HG03095 (cell line): ENCODE data around the gene ANGPTL8.

ENCODE experiments used
- ATAC-seq: cut with Tn5 transposase; IDR thresholded peaks from one replicate; pipeline ENCODE4 v1.9.1; 2021; ENCODE audit warnings: moderate library complexity; ENCODE audit not compliant: unreplicated experiment

ANGPTL8 gene

DNA sequence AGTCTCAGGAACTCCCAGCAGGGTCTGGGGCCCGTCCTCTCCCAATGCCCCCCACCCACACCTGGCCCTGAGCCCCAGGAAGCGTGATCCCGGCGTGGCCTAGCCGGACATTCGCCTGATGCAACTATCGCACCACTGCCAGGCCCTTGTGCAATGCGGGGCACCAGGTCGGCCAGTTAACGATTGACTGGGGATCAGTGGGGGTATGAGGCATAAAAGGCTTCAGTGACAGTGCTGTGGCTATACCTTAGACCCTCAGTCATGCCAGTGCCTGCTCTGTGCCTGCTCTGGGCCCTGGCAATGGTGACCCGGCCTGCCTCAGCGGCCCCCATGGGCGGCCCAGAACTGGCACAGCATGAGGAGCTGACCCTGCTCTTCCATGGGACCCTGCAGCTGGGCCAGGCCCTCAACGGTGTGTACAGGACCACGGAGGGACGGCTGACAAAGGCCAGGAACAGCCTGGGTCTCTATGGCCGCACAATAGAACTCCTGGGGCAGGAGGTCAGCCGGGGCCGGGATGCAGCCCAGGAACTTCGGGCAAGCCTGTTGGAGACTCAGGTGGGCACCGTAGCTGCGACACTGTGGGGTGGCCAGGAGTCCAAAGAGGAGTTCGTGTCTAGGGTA lies at the start of gene ANGPTL8:
TSS of gene ANGPTL8 (plus strand) at position 243 of the 624 bp plus-strand sequence. CDS start at position 262, 19 bp downstream.
- no peak for ATAC-seq

DNA sequence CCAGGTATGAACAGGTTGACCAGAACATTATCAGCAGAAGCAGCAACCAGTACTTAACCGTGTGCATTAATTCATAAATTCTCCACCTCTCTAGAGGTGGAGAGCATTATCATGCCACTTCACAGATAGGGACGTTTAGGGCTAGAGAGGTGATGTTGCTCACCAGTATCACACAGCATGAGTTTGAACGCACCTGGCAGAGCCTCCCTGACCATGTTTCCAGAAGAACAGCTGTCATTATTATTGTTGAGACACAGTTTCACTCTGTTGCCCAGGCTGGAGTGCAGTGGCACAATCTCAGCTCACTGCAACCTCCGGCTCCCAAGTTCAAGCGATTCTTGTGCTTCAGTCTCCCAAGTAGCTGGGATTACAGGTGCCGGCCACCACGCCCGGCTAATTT lies 48.9 kb upstream of the ANGPTL8 start:
- no peak for ATAC-seq

DNA sequence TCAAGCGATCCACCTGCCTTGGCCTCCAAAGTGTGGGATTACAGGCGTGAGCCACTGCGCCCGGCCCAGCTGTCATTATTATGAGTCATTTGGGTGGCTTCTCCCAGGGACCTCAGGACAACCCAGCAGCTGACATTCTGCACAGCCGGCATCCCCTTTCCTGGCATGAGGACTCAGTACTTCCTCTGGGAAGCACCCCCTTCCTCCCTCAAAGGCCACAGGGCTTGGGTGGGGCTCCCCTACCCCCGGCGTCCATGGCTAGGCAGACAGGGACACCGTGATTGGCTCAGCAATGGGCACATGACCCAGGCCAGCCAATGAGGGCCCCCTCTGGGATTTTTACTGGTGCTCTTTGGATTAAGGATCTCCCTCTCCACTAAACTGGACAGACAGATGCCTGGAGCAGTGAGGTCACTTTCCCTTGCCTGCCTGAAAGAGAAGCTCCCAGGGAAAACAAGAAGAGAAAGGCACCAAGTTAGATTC lies 48.1 kb upstream of the ANGPTL8 start:
- no peak for ATAC-seq

DNA sequence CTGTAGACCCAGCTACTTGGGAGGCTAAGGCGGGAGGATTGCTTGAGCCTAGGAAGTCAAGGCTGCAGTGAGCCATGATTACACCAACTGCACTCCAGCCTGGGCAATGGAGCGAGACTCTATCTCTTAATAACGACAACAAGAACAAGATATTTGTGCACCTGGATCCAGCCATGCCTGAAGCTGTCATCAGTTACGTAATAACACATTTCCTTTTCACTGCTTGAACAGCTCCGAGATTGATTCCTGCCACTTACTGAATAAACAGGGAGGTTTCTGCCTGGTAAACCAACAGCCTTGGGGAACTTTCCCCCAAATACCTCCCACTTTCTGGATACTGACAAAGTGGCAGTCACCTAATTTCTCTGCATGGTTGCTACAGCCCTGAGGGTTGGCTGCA lies 47.5 kb upstream of the ANGPTL8 start:
- ATAC-seq = no peak

DNA sequence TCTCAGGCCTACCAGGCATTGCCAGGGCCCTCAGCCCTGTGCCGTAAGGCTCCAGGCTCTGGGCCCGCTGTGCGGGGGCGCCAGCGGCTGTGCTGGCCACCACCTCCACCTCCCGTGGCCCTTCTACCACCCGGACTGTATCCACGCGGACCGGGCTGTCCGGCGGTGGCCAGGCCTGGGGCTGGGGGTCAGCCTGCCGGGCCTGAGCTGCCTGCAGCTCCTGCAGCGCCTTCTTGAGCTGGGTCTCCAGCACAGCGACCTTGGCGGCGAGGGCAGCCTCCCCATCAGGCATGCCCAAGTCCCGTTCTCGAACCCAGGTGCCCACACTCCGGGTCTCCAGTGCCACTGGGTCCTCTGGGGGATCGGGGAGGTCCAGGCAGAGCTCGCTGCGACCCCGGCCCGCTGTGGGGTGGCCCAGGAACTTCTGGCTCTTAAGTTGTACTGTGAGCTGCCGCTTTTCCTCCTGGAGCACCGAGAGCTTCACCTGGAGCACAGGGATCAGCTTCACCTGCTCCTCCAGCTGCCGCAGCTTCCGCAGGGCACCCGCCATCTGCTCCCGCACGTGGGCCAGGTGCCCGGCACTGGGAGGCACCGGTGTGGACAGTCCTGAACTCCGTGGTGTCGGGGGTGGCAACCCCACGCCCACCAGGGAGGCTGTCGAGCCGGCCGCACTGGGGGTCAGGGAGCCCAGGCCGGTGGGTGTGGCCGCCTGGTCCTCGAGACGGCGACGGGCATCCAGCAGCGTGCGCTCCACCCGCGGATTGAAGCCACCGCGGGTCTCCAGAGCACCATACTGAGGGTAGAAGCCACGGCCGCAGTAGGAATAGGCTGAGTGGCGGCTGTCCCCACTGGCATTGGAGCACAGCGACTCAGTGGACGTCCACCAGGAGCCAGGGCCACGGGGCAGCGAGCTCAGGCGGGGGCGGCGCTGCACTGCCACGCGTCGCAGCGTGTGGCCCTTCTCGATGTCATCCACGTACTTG lies 46.2 kb upstream of the ANGPTL8 start:
- no peak for ATAC-seq

DNA sequence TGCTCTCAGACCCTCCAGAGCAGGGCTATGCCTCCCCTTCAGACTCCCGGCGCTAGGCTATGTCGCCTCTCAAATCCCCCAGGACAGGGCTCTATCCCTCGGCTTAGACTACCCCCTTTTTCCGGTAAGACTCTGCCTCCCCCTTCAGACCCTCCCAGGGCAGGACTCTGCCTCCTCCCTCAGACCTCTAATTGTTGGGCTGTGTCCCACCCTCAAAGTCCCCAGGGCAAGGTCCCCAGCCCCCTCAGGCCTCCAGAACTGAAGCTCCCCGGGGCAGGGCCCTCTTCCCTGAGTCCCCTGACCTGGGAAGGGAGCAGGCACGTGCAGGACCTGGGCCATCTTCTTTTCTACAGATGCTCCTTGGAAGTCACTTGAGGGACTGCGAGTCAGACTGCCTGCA lies 45.2 kb upstream of the ANGPTL8 start:
- ATAC-seq = no peak

DNA sequence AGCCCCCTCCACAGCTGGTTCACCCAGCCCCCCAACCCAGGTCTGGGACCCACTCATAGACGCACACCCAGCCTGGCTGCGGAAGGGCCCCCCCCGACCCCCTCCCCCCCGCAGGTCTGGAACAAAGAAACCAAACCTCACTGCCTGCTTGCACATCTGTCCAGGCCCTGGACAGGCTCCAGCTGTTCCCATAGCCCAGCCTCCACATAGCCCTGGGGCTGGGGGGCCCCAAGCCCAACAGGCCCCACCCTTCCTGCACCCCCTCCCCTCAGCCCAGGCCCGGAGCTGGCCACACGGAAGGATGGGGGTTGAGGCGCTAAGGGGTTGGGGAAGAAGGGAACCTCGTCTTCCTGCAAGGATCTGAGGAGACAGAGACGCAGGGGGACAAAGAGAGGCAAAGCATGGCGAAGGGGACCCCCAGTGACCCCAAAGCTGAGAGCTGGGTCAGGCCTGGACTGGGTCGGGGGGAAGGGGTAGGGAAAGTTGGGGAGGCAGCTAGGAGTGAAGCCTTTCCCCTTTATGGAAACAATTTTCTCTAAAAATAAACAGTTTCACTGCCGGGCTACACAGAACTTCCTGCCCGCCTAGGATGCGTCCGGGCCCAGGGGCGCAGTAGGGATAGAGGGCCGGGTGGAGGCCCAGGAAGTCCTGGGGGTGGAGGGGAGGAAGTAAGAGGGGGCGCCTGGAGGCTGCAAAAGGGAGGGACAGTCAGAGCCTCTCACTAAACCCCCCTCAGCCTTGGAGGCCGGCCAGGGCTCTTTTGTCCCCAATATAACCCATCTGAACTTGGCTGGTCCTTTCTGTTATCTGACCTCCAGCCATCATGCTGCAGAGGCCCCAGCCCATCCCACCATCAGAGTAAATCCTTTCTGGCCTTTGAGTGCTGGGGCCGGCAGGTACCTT lies 44.5 kb upstream of the ANGPTL8 start:
- ATAC-seq = no peak

GRCh38 chr19:11195681-11196080 lies 43.7 kb upstream of the ANGPTL8 start:
- no peak for ATAC-seq

DNA sequence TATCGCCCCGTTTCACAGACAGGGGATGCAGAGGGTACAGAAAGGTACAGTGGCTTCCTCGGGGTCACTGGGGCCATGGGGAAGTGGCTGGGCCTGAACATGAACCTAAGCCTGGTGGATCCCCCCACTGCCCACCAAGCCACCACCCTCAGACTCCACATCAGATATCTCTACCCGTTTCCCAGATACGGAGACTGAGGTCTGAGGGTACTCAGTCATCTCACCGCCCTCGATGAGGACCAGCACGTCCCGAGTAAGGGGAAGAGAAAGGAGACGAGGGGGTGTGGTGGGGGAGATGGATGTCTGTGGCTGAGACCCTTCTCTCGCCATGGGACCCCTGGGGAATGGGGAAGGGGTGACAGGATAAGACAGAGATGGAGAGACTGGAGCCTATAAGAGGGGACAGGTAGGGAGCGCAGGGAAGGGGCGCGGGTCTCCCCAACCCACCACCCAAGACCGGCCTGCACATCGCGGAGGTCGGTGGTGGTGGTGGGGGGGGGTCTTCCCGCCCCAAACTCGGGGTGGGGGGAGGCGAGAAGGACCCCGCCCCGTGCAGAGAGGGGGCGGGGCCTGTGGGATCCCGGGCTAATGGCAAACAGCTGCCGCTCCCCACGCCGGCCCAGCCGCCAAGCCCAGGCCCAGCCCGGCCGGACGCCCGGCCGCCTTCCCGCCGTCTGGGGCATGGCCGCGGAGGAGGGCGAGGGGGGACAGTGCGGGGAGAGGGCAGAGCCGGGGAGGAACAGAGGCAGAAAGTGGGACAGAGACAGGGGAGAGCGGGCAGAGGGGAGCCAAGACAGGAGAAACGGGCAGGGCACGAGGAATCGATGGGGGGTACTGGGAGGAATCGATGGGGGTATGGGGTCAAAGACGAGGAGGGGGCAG lies 42.8 kb upstream of the ANGPTL8 start:
- no peak for ATAC-seq

- no peak for ATAC-seq
These were observed 41.9 kb upstream of the ANGPTL8 start, which contains the start of gene KANK2 for GRCh38 chr19:11197291-11198174. KANK2 (minus strand) TSS chr19:11197545; CDS start chr19:11194511, 3,034 bp downstream.

GRCh38 chr19:11198175-11198534 lies 41.3 kb upstream of the ANGPTL8 start:
- no peak for ATAC-seq

DNA sequence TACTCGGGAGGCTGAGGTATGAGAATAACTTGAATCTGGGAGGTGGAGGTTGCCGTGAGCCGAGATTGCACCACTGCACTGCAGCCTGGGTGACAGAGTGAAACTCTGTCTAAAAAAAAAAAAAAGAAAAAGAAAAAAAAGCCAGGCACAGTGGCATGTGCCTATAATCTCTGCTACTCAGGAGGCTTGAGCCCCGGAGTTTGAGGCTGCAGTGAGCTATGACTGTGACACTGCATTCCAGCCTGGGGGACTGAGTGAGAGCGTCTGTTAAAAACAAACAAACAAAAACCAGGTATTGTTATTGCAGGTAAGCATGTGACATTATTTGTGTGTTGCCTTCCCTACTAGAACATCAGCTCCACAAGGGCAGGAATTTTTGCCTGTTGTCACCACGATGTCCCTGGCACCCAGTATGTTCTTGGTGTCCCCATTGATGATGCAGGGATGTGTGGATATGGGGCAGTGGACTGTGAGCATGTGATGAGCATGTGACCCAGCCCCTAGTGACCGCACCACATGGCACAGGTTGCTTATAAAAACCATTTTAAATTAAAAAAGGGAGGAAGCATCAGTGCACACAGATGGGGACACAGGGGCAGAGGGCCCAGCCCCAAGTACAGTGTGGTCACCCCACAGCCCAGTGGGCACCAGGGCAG lies 40.5 kb upstream of the ANGPTL8 start:
- ATAC-seq = no peak

DNA sequence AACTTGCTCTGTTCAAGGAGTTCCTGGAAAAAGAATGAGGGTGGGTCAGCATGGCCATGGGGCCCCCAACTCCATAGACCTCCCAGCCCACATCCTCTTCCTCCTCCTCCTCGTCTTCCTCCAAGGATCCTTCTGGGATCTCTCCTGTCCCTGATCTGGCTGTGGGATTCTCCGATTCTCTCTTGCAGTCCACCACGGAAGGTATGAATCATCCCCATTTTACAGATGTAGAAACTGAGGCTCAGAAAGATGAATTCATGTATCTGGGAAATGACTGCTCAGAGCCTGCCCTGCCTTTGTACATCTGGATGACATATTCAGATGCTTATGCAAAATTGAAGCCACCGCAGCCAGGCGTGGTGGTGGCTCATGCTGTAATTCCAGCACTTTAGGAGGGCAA lies 39.9 kb upstream of the ANGPTL8 start:
- no peak for ATAC-seq

DNA sequence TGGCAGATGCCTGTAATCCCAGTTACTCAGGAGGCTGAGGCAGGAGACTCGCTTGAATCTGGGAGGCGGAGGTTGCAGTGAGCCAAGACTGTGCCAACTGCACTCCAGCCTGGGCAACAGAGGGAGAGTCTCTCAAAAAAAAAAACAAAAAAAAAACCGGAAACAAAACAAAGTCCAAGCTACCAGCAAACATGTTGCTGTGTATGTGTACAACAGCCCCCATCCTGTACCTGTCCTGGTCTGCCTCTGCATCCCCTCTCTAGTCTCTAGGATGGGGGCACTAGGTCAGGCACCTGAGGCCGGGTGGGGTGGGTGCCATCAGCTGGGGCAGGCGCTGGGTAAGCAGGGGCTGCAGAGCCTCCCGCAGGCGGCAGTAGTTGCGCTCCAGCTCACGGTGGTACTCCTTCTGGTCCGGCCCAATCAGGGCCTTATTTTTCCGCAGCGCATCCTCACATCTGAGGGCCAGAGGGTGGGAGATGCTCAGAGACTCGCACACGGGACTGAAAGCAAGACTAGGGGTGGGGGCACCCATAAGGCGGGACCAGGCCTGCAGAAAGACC lies 39.3 kb upstream of the ANGPTL8 start:
- no peak for ATAC-seq

DNA sequence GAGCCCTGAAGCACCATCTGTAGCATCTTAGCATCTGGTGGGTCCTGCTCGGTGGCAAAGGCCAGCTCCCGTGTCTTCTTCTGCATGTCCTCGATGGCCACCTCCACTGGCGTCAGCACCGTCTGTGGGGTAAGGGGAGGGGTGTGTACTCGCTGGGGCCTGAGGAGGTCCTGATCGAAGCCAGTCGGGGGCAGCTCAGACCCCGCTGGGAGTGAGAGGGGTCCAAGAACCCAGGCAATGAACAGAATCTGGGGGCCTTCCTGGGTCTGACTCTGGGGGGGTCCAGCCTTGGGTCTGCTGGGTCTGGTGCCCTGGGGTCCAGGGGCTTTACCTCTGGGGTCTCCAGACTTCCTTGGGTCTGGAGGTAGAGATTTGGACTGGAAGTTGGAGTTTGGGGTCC lies 38.5 kb upstream of the ANGPTL8 start:
- no peak for ATAC-seq

DNA sequence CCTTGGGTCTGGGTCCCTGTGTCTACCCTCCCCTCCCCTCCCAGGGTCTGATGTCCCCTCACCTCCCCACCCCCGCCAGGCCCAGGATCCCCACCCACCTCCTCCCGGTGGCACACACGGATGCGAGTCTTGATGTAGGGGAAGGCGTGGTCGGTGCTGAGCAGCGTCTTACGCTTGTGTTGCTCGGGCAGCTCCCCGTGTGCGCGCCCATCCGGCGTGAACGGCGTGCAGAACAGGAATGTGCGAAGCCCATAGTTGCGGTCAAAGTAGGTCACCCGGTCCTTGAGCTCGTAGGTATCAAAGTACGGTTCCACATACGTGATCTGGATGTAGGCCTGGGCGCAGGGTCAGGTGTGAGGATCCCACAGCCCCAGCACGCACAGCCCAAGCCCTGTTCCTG lies 37.6 kb upstream of the ANGPTL8 start:
- ATAC-seq = no peak

DNA sequence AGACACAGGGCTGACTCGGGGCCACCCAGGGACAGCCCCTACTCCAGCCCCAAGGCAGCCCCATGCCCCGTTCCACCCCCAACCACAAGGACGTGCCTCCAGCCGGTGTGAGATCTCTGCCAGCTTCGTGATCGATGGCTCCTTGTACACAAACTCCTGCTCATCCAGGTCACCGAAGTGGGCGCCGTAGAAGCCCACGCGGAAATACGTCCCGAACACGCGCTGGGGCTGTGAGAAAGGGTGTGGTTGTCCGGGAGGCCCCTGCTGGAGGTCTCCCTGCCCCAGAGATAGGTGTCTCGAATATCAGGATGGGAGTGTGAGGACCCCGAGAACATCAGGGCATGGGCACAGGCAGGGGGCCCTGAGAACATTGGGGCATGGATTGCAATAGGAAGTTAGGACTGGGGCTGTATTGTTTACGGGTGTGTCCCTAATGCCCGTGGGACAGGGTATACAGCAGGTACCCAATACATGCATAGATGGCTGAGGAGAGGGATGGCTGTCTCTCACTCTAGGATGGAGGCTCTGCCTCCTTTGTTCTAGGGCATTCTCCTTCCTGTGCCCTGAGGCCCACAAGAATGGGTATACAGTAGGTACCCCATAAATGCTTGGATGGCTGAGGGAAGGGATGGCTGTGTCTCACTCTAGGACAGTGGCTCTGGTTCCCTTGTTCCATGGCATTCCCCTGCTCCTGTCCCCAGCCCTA lies 36.8 kb upstream of the ANGPTL8 start:
- ATAC-seq = no peak
